WTC11 (cell line): ENCODE measurements around the gene RRBP1. TPM values are rescaled to one million over a fixed set of nuclear protein-coding genes. Genes with fewer than 3 reads are reported as not detected.

Experiments
- ATAC-seq: fragments of 200-7000 bp; cut with Tn5 transposase; 2 replicates; pipeline ENCODE4 v1.10.0; 2021; ENCODE audit warnings: mild to moderate bottlenecking, moderate library complexity
- CTCF ChIA-PET: fragments of 300-600 bp; sonication (Branson Sonifier 250); formaldehyde crosslinking; loops from one replicate; lab custom pipeline; 2021; ENCODE audit warnings: antibody characterized with exemption; lab: Charles Lee
- POLR2A ChIA-PET: fragments of 350-600 bp; sonication (Branson Sonifier 250); formaldehyde crosslinking; loops from one replicate; lab custom pipeline; 2021; ENCODE audit warnings: antibody characterized with exemption; lab: Charles Lee
- DNase-seq: peaks from one replicate; pipeline ENCODE4 v3.0.0; 2021; ENCODE audit warnings: low spot score
- H3K27ac Mint-ChIP-seq: 2 replicates; pipeline ENCODE4 v1.8.0; 2021; ENCODE audit warnings: mixed read lengths
- H3K27me3 Mint-ChIP-seq: 2 replicates; pipeline ENCODE4 v1.8.0; 2021; ENCODE audit warnings: low read depth, mild to moderate bottlenecking, moderate library complexity, mixed read lengths
- H3K36me3 Mint-ChIP-seq: 2 replicates; pipeline ENCODE4 v1.8.0; 2021; ENCODE audit warnings: mixed read lengths
- H3K4me1 Mint-ChIP-seq: 2 replicates; pipeline ENCODE4 v1.8.0; 2022; ENCODE audit warnings: mixed read lengths
- H3K4me3 Mint-ChIP-seq: 2 replicates; pipeline ENCODE4 v1.8.0; 2021; ENCODE audit warnings: mild to moderate bottlenecking, moderate library complexity, mixed read lengths
- H3K9me3 Mint-ChIP-seq: 2 replicates; pipeline ENCODE4 v1.8.0; 2021; ENCODE audit warnings: mixed read lengths
- AFF4 ChIP-seq: sonication (generic); formaldehyde crosslinking; IDR thresholded peaks from 2 replicates; pipeline ENCODE4 v1.8.1; 2023; ENCODE audit warnings: mild to moderate bottlenecking, missing genetic modification reagents, borderline replicate concordance
- ATF1 ChIP-seq: sonication (generic); formaldehyde crosslinking; IDR thresholded peaks from 2 replicates; pipeline ENCODE4 v1.8.1; 2023; ENCODE audit warnings: mild to moderate bottlenecking, moderate library complexity, missing genetic modification reagents
- ATF6 ChIP-seq: sonication (generic); formaldehyde crosslinking; IDR thresholded peaks from 2 replicates; pipeline ENCODE4 v1.8.1; 2023; ENCODE audit warnings: mild to moderate bottlenecking, missing genetic modification reagents
- ELF4 ChIP-seq: sonication (generic); formaldehyde crosslinking; IDR thresholded peaks from 2 replicates; pipeline ENCODE4 v1.8.1; 2022; ENCODE audit warnings: low read depth, mild to moderate bottlenecking, moderate library complexity, missing genetic modification reagents
- FOXP4 ChIP-seq: sonication (generic); formaldehyde crosslinking; IDR thresholded peaks from 2 replicates; pipeline ENCODE4 v1.8.0; 2022; ENCODE audit warnings: mild to moderate bottlenecking, missing genetic modification reagents
- IRF2 ChIP-seq: sonication (generic); formaldehyde crosslinking; IDR thresholded peaks from 2 replicates; pipeline ENCODE4 v1.8.0; 2022; ENCODE audit warnings: low read depth, missing genetic modification reagents, borderline replicate concordance
- JUN ChIP-seq: sonication (generic); formaldehyde crosslinking; IDR thresholded peaks from 2 replicates; pipeline ENCODE4 v1.8.0; 2023; ENCODE audit warnings: mild to moderate bottlenecking, missing genetic modification reagents
- MAX ChIP-seq: sonication (generic); formaldehyde crosslinking; IDR thresholded peaks from 2 replicates; pipeline ENCODE4 v1.8.0; 2022; ENCODE audit warnings: mild to moderate bottlenecking, missing genetic modification reagents
- MYBL2 ChIP-seq: sonication (generic); formaldehyde crosslinking; IDR thresholded peaks from 2 replicates; pipeline ENCODE4 v1.8.1; 2023; ENCODE audit warnings: mild to moderate bottlenecking, moderate library complexity, missing genetic modification reagents
- NR1H2 ChIP-seq: sonication (generic); formaldehyde crosslinking; IDR thresholded peaks from 2 replicates; pipeline ENCODE4 v1.9.0; 2021; ENCODE audit warnings: mild to moderate bottlenecking, moderate library complexity, missing genetic modification reagents
- PREB ChIP-seq: sonication (generic); formaldehyde crosslinking; IDR thresholded peaks from 2 replicates; pipeline ENCODE4 v1.8.1; 2022; ENCODE audit warnings: mild to moderate bottlenecking, missing genetic modification reagents, moderate library complexity, borderline replicate concordance
- SMAD4 ChIP-seq: sonication (generic); formaldehyde crosslinking; IDR thresholded peaks from 2 replicates; pipeline ENCODE4 v1.8.0; 2022; ENCODE audit warnings: mild to moderate bottlenecking, missing genetic modification reagents
- STAT6 ChIP-seq: sonication (generic); formaldehyde crosslinking; conservative IDR thresholded peaks from 2 replicates; pipeline ENCODE4 v1.8.1; 2023; ENCODE audit warnings: mild to moderate bottlenecking, low read depth, missing genetic modification reagents, moderate library complexity
- ZNF138 ChIP-seq: sonication (generic); formaldehyde crosslinking; conservative IDR thresholded peaks from 2 replicates; pipeline ENCODE4 v1.8.1; 2022; ENCODE audit warnings: mild to moderate bottlenecking, moderate library complexity, missing genetic modification reagents
- ZNF232 ChIP-seq: sonication (generic); formaldehyde crosslinking; IDR thresholded peaks from 2 replicates; pipeline ENCODE4 v1.8.0; 2022; ENCODE audit warnings: mild to moderate bottlenecking, missing genetic modification reagents
- ZNF671 ChIP-seq: fragments of 250-450 bp; sonication (Bioruptor Pico); IDR thresholded peaks from 2 replicates; pipeline ENCODE4 v1.8.0; 2021; ENCODE audit warnings: mild to moderate bottlenecking
- total RNA-seq: library from RNA; stranded (reverse); gene quantifications from 3 replicates; pipeline ENCODE4 v1.2.3, GENCODE V29; 2021
- TF ChIP-seq, protein P1 (sequence below): sonication (generic); formaldehyde crosslinking; IDR thresholded peaks from 2 replicates; pipeline ENCODE4 v1.8.1; 2023; ENCODE audit warnings: mild to moderate bottlenecking, missing genetic modification reagents, moderate library complexity

RRBP1 gene
- total RNA-seq, 1 experiment from 2014 or later, result 171 TPM

GRCh38 chr20:17663486-17663885 lies 18.6 kb downstream of the RRBP1 start:
- ChIA-PET CTCF (no interaction called here), POLR2A (no interaction called here)
- no peak for TF ChIP-seq AFF4 (CRISPR knock-in tag)
- TF ChIP-seq ZNF232 (CRISPR knock-in tag), result no peak
- no peak for TF ChIP-seq MAX (CRISPR knock-in tag)
- no peak for TF ChIP-seq FOXP4
- no peak for TF ChIP-seq STAT6 (CRISPR knock-in tag)
- no peak for TF ChIP-seq SMAD4 (CRISPR knock-in tag)
- TF ChIP-seq ATF6 (CRISPR knock-in tag), result no peak
- TF ChIP-seq NR1H2, result no peak
- no peak for TF ChIP-seq ATF1
- TF ChIP-seq ZNF671, result no peak
- TF ChIP-seq JUN (CRISPR knock-in tag), result no peak
- no peak for TF ChIP-seq ELF4 (CRISPR knock-in tag)
- TF ChIP-seq, protein P1, sequence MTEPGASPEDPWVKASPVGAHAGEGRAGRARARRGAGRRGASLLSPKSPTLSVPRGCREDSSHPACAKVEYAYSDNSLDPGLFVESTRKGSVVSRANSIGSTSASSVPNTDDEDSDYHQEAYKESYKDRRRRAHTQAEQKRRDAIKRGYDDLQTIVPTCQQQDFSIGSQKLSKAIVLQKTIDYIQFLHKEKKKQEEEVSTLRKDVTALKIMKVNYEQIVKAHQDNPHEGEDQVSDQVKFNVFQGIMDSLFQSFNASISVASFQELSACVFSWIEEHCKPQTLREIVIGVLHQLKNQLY, result no peak
- no peak for TF ChIP-seq IRF2 (CRISPR knock-in tag)
- TF ChIP-seq ZNF138, result no peak
- TF ChIP-seq MYBL2, result no peak
- no peak for TF ChIP-seq PREB (CRISPR knock-in tag)
- ATAC-seq (no peak), DNase-seq (no peak)
- H3K9me3 Mint-ChIP-seq, result peaks cover 10% of the 10 kb centered on the region
- no peak overlapping the region for H3K4me3 Mint-ChIP-seq
- peak overlapping the region; percentile 65 for H3K27ac Mint-ChIP-seq
- H3K27me3 Mint-ChIP-seq, result no peaks in the 10 kb centered on the region
- peaks cover 23% of the 10 kb centered on the region for H3K36me3 Mint-ChIP-seq
- peaks cover 64% of the 10 kb centered on the region for H3K4me1 Mint-ChIP-seq
